AG04450 (cell line): Measurements from ENCODE around the gene PRKAG2. TPM values are rescaled to one million over a fixed set of nuclear protein-coding genes. Genes with fewer than 3 reads are reported as not detected.

Experiments
- CTCF ChIA-PET: fragments of 300-600, 350-600 bp; formaldehyde crosslinking; extraction: SDS; loops from one replicate; lab custom pipeline; 2022; ENCODE audit warnings: antibody characterized with exemption, inconsistent platforms; lab: Charles Lee
- POLR2A ChIA-PET: fragments of 350-600 bp; formaldehyde crosslinking; extraction: SDS; loops from one replicate; lab custom pipeline; 2021; ENCODE audit warnings: antibody characterized with exemption, inconsistent platforms; lab: Yijun Ruan, JAX
- DNase-seq: peaks from one replicate; pipeline ENCODE4 v3.0.0-alpha.2; 2011; ENCODE audit warnings: low read depth, low spot score
- H3K27ac ChIP-seq: one replicate; pipeline ENCODE4 v1.5.1; 2012; ENCODE audit warnings: low read depth, low read length, control low read depth
- H3K27me3 ChIP-seq: one replicate; pipeline ENCODE4 v1.6.0; 2012; ENCODE audit warnings: low read length; ENCODE audit not compliant: control insufficient read depth, insufficient read depth
- H3K4me3 ChIP-seq: 2 replicates; pipeline ENCODE4 v1.5.1; 2011; ENCODE audit warnings: mild to moderate bottlenecking, low read depth, low read length, control low read depth
- H3K9me3 ChIP-seq: 2 replicates; pipeline ENCODE4 v1.5.1; 2012; ENCODE audit warnings: low read length; ENCODE audit not compliant: control insufficient read depth, insufficient read depth
- CTCF ChIP-seq: IDR thresholded peaks from 2 replicates; pipeline ENCODE4 v1.5.1; 2011; ENCODE audit warnings: low read depth, low read length, control low read depth, inconsistent platforms
- polyA plus RNA-seq: library from polyadenylated mRNA; depleted of rRNA; stranded (reverse); fragments of >200 nt; gene quantifications from 2 replicates; pipeline ENCODE4 v1.2.3, GENCODE V29; 2011

PRKAG2 gene
- polyA plus RNA-seq, 1 experiment, result 45.0 TPM

GRCh38 chr7:151838072-151838471, 38.8 kb downstream of the PRKAG2 start:
- Histone ChIP-seq H3K27me3 (peaks cover 22% of the 10 kb centered on the region), H3K9me3 (no peaks in the 10 kb centered on the region; the same call in 1 of the 2 replicates), H3K4me3 (no peak overlapping the region), H3K27ac (no peak overlapping the region)
- ChIA-PET POLR2A (no interaction called here), CTCF (no interaction called here)
- DNase-seq, result no peak
- TF ChIP-seq CTCF, result no peak

- POLR2A ChIA-PET, result no interaction called here
- no peak overlapping the region for H3K4me3 ChIP-seq
- no peak for DNase-seq
- H3K9me3 ChIP-seq, result no peaks in the 10 kb centered on the region; the same call in 1 of the 2 replicates
- peaks cover 22% of the 10 kb centered on the region for H3K27me3 ChIP-seq
- TF ChIP-seq CTCF, result no peak
- H3K27ac ChIP-seq, result no peak overlapping the region
- CTCF ChIA-PET, result no interaction called here
Measured at GRCh38 chr7:151837285-151838042, 39.5 kb downstream of the PRKAG2 start.

- H3K9me3 ChIP-seq, result no peaks in the 10 kb centered on the region; the same call in 1 of the 2 replicates
- H3K4me3 ChIP-seq, result no peak overlapping the region
- no peak for TF ChIP-seq CTCF
- peaks cover 22% of the 10 kb centered on the region for H3K27me3 ChIP-seq
- ChIA-PET POLR2A (no interaction called here), CTCF (no interaction called here)
- DNase-seq, result no peak
- no peak overlapping the region for H3K27ac ChIP-seq
Measured at GRCh38 chr7:151836927-151837205, 40.0 kb downstream of the PRKAG2 start.

- ChIA-PET POLR2A (no interaction called here), CTCF (no interaction called here)
- TF ChIP-seq CTCF, result no peak
- Histone ChIP-seq H3K27ac (no peak overlapping the region), H3K4me3 (no peak overlapping the region), H3K9me3 (no peaks in the 10 kb centered on the region; the same call in 1 of the 2 replicates), H3K27me3 (peaks cover 25% of the 10 kb centered on the region)
- DNase-seq, result no peak
Measured at GRCh38 chr7:151836191-151836926, 40.6 kb downstream of the PRKAG2 start.

GRCh38 chr7:151835636-151836035, 41.3 kb downstream of the PRKAG2 start:
- CTCF ChIA-PET, result no interaction called here
- POLR2A ChIA-PET, result no interaction called here
- TF ChIP-seq CTCF, result no peak
- peaks cover 25% of the 10 kb centered on the region for H3K27me3 ChIP-seq
- H3K27ac ChIP-seq, result no peak overlapping the region
- H3K9me3 ChIP-seq, result no peaks in the 10 kb centered on the region; the same call in 1 of the 2 replicates
- DNase-seq, result no peak
- no peak overlapping the region for H3K4me3 ChIP-seq
